GM12864 (cell line): ENCODE measurements around the gene SETD4.
"Not testable (repeated sequence)": the region's sequence is repeated elsewhere in the genome, so short reads cannot be mapped to it uniquely, and the experiment has no call there.

ENCODE experiments used
- DNase-seq: peaks from one replicate; pipeline ENCODE4 v3.0.0-alpha.2; 2011; ENCODE audit warnings: low read depth
- H3K4me3 ChIP-seq: 2 replicates; pipeline ENCODE4 v1.5.1; 2011; ENCODE audit warnings: mild to moderate bottlenecking, low read depth, low read length, control low read depth
- CTCF ChIP-seq: IDR thresholded peaks from 2 replicates; pipeline ENCODE4 v1.5.1; 2011; ENCODE audit warnings: low read depth, mild to moderate bottlenecking, moderate library complexity, low read length, control low read depth, inconsistent platforms; ENCODE audit errors: missing control alignments

SETD4 gene

GRCh38 chr21:36076878-36077655, 16.7 kb upstream of the SETD4 start:
- no peak for DNase-seq
- no peak for TF ChIP-seq CTCF
- H3K4me3 ChIP-seq: no peak overlapping the region

GRCh38 chr21:36075953-36076352, 15.6 kb upstream of the SETD4 start:
- DNase-seq: no peak
- no peak for TF ChIP-seq CTCF
- H3K4me3 ChIP-seq: no peak overlapping the region

- no peak for DNase-seq
- TF ChIP-seq CTCF: no peak
- H3K4me3 ChIP-seq: no peak overlapping the region
Observed at GRCh38 chr21:36075171-36075570, 14.8 kb upstream of the SETD4 start.

- not testable (repeated sequence) for DNase-seq, H3K4me3 ChIP-seq
Observed at GRCh38 chr21:36073911-36074310, 13.6 kb upstream of the SETD4 start.

GRCh38 chr21:36073181-36073580, 12.9 kb upstream of the SETD4 start:
- TF ChIP-seq CTCF: no peak
- H3K4me3 ChIP-seq: no peak overlapping the region
- no peak for DNase-seq

GRCh38 chr21:36072453-36073162, 12.3 kb upstream of the SETD4 start:
- H3K4me3 ChIP-seq: no peak overlapping the region
- no peak for TF ChIP-seq CTCF

GRCh38 chr21:36070999-36071398, 10.7 kb upstream of the SETD4 start:
- peak overlapping the region; percentile 10; the same call in 1 of the 2 replicates for H3K4me3 ChIP-seq
- DNase-seq: no peak
- no peak for TF ChIP-seq CTCF

More at GRCh38 chr21:36072453-36073162, 12.3 kb upstream of the SETD4 start:
- no peak for DNase-seq
